Mesenchymal stem cell (in vitro differentiated cells and primary cell): Measurements from ENCODE around the gene TMEM130.
A peak's percentile ranks its signal among the peaks of the same experiment; 100 is the strongest.

ENCODE experiments used
- DNase-seq: peaks from one replicate; pipeline ENCODE4 v3.0.0-alpha.2; 2013
- H2AFZ ChIP-seq: one replicate; pipeline ENCODE4 v1.6.1; 2013; ENCODE audit warnings: low read depth, mild to moderate bottlenecking, control low read depth, inconsistent platforms, low read length, moderate library complexity
- H2AK5ac ChIP-seq: 2 replicates; pipeline ENCODE4 v1.6.1; 2013; ENCODE audit warnings: low read length, moderate library complexity, mild to moderate bottlenecking, inconsistent platforms; ENCODE audit not compliant: severe bottlenecking
- H2BK120ac ChIP-seq: one replicate; pipeline ENCODE4 v1.6.1; 2013; ENCODE audit warnings: low read depth, mild to moderate bottlenecking, inconsistent platforms, low read length, moderate library complexity
- H2BK12ac ChIP-seq, 2 experiments: one replicate each; pipeline ENCODE4 v1.6.1; 2013; ENCODE audit warnings: inconsistent platforms in 2 of 2, low read length in 2 of 2, mild to moderate bottlenecking in 2 of 2, moderate library complexity in 2 of 2, control low read depth in 1 of 2
- H2BK15ac ChIP-seq: one replicate; pipeline ENCODE4 v1.6.1; 2013; ENCODE audit warnings: mild to moderate bottlenecking, low read depth, inconsistent platforms; ENCODE audit not compliant: poor library complexity, severe bottlenecking
- H2BK5ac ChIP-seq: 2 replicates; pipeline ENCODE4 v1.6.1; 2013; ENCODE audit warnings: low read depth, mild to moderate bottlenecking, low read length, control low read depth, inconsistent platforms; ENCODE audit not compliant: poor library complexity, severe bottlenecking
- H3K14ac ChIP-seq, 2 experiments: one replicate each; pipeline ENCODE4 v1.6.1; 2013; ENCODE audit warnings: inconsistent platforms in 2 of 2, low read length in 2 of 2, control low read depth in 1 of 2, mild to moderate bottlenecking in 1 of 2, moderate library complexity in 1 of 2
- H3K18ac ChIP-seq, 2 experiments: one replicate each; pipeline ENCODE4 v1.6.1; 2013; ENCODE audit warnings: inconsistent platforms in 2 of 2, low read length in 2 of 2, control low read depth in 1 of 2, low read depth in 1 of 2, mild to moderate bottlenecking in 1 of 2
- H3K23ac ChIP-seq, 2 experiments: one replicate each; pipeline ENCODE4 v1.6.1; 2013; ENCODE audit warnings: inconsistent platforms in 2 of 2, low read length in 2 of 2, mild to moderate bottlenecking in 2 of 2, moderate library complexity in 2 of 2, control low read depth in 1 of 2
- H3K27ac ChIP-seq: 2 replicates; pipeline ENCODE4 v1.5.1; 2013; ENCODE audit warnings: mild to moderate bottlenecking, moderate library complexity, low read length, control low read depth, inconsistent platforms; ENCODE audit not compliant: poor library complexity, severe bottlenecking
- H3K27me3 ChIP-seq, 2 experiments: 2 replicates each; pipeline versions ENCODE4 v1.6.1 to v1.7.0; 2013; ENCODE audit warnings: low read length in 2 of 2, mild to moderate bottlenecking in 2 of 2, moderate library complexity in 2 of 2, control low read depth in 1 of 2, inconsistent platforms in 1 of 2; ENCODE audit not compliant: control insufficient read depth in 1 of 2, insufficient read depth in 1 of 2
- H3K36me3 ChIP-seq, 2 experiments: 2 replicates each; pipeline versions ENCODE4 v1.6.1 to v1.7.0; 2013; ENCODE audit warnings: low read length in 2 of 2, control low read depth in 1 of 2, inconsistent platforms in 1 of 2, low read depth in 1 of 2, mild to moderate bottlenecking in 1 of 2; ENCODE audit not compliant: insufficient read depth in 2 of 2, control insufficient read depth in 1 of 2
- H3K4ac ChIP-seq, 2 experiments: one replicate each; pipeline ENCODE4 v1.6.1; 2013; ENCODE audit warnings: inconsistent platforms in 2 of 2, low read length in 2 of 2, mild to moderate bottlenecking in 2 of 2, moderate library complexity in 2 of 2, control low read depth in 1 of 2, low read depth in 1 of 2
- H3K4me1 ChIP-seq: 2 replicates; pipeline ENCODE4 v1.6.1; 2013; ENCODE audit warnings: low read depth, low read length, control low read depth; ENCODE audit not compliant: control insufficient read depth, insufficient read depth
- H3K4me2 ChIP-seq: 2 replicates; pipeline ENCODE4 v1.6.1; 2013; ENCODE audit warnings: low read length, mild to moderate bottlenecking, inconsistent platforms; ENCODE audit not compliant: poor library complexity, severe bottlenecking
- H3K4me3 ChIP-seq, 2 experiments: 2 replicates each; pipeline versions ENCODE4 v1.5.1 to v1.7.0; 2013; ENCODE audit warnings: low read length in 2 of 2, mild to moderate bottlenecking in 2 of 2, control low read depth in 1 of 2, low read depth in 1 of 2; ENCODE audit not compliant: insufficient read depth in 1 of 2
- H3K79me1 ChIP-seq: replicated peaks from 2 replicates; pipeline ENCODE4 v1.6.1; 2013; ENCODE audit warnings: mild to moderate bottlenecking, control low read depth, low read length, inconsistent platforms; ENCODE audit not compliant: poor library complexity, severe bottlenecking
- H3K9ac ChIP-seq: 2 replicates; pipeline ENCODE4 v1.7.0; 2013; ENCODE audit warnings: mild to moderate bottlenecking, low read length, moderate library complexity
- H3K9me3 ChIP-seq: 2 replicates; pipeline ENCODE4 v1.7.0; 2013; ENCODE audit warnings: mild to moderate bottlenecking, low read length; ENCODE audit not compliant: control insufficient read depth
- H4K8ac ChIP-seq: one replicate; pipeline ENCODE4 v1.6.1; 2013; ENCODE audit warnings: inconsistent platforms, mild to moderate bottlenecking, low read length, moderate library complexity
- H4K91ac ChIP-seq: one replicate; pipeline ENCODE4 v1.6.1; 2013; ENCODE audit warnings: mild to moderate bottlenecking, low read length, inconsistent platforms
- WGBS: methylation state at CpG from one replicate; pipeline ENCODE4 v1.1.7; 2013; ENCODE audit warnings: mixed read lengths; 5-methylcytosine and 5-hydroxymethylcytosine counted together

The TMEM130 gene

DNA sequence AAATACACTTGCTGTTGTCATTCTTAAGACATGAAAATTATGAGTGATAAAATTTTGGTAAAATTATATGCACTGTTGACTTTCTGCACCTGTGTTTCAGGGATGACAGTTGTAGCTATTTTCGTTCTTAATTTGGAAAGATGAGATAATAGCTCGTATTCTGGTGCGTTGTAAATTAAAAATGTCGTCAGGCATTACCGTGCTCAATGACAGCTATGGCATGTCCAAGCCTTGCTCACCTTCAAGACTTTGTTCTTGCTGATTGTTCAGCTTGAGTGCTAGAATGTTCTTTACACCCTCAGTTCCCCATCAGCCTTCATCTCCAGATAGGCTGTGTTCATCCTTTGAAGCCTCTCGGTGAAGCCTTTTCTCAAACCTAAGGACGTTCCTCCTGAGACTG is 30.0 kb upstream of the TMEM130 start:
- Histone ChIP-seq H3K23ac (no peak overlapping the region), H4K91ac (no peak overlapping the region), H3K4me1 (no peaks in the 10 kb centered on the region), H3K9ac (no peak overlapping the region), H3K4me2 (no peak overlapping the region), H2AK5ac (no peak overlapping the region), H3K27ac (no peak overlapping the region), H2BK5ac (no peak overlapping the region), H3K18ac (no peak overlapping the region), H4K8ac (no peak overlapping the region), H3K14ac (no peak overlapping the region), H3K27me3 (no peaks in the 10 kb centered on the region), H2BK12ac (no peak overlapping the region), H3K9me3 (no peaks in the 10 kb centered on the region), H3K36me3 (peaks cover 51 to 96% of the 10 kb centered on the region in 2 experiments), H2AFZ (no peak overlapping the region), H2BK15ac (no peak overlapping the region), H3K4ac (no peak overlapping the region), H3K79me1 (peaks cover 21% of the 10 kb centered on the region), H3K4me3 (no peak overlapping the region), H2BK120ac (no peak overlapping the region)
- WGBS = 98% methylated on average over 7 of the region's 7 CpGs
- DNase-seq = no peak

GRCh38 chr7:98892609-98893008 is 22.8 kb upstream of the TMEM130 start:
- over 99% methylated on average over 7 of the region's 7 CpGs for WGBS

DNA sequence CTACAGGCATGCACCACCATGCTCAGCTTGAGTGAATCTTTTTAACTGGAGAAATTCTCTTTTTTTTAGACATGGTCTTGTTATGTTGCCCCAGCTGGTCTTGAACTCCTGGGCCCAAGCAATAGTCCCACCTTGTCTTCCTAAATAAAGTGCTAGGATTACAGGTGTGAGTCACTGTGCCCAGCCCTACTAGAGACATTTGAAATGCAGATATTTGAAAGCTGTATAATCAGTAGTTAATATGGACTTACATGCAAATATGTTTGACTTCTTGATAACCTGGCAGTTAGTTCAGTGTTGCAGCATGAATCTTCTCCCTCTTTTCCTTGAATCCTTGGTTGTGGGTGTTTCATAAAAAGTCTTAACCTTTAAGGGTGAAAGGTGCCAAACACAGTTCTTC is 17.2 kb upstream of the TMEM130 start:
- Histone ChIP-seq H2BK5ac (no peak overlapping the region), H4K91ac (no peak overlapping the region), H3K4me3 (no peak overlapping the region), H2AK5ac (no peak overlapping the region), H3K23ac (no peak overlapping the region), H2BK12ac (no peak overlapping the region), H4K8ac (no peak overlapping the region), H3K36me3 (peaks cover 42 to 84% of the 10 kb centered on the region in 2 experiments), H3K4me1 (no peaks in the 10 kb centered on the region), H3K27me3 (no peaks in the 10 kb centered on the region), H3K9me3 (no peaks in the 10 kb centered on the region), H3K4me2 (no peak overlapping the region), H3K4ac (no peak overlapping the region), H3K18ac (no peak overlapping the region), H2BK120ac (no peak overlapping the region), H3K79me1 (peaks cover 28% of the 10 kb centered on the region), H2BK15ac (no peak overlapping the region), H3K9ac (no peak overlapping the region), H2AFZ (no peak overlapping the region), H3K27ac (no peak overlapping the region), H3K14ac (no peak overlapping the region)
- DNase-seq = no peak

More at GRCh38 chr7:98892609-98893008, 22.8 kb upstream of the TMEM130 start:
- Histone ChIP-seq H3K14ac (no peak overlapping the region), H3K4me1 (no peaks in the 10 kb centered on the region), H3K9me3 (no peaks in the 10 kb centered on the region), H4K91ac (no peak overlapping the region), H2BK12ac (no peak overlapping the region), H3K27me3 (no peaks in the 10 kb centered on the region), H3K9ac (no peak overlapping the region), H4K8ac (no peak overlapping the region), H2AK5ac (no peak overlapping the region), H3K18ac (no peak overlapping the region), H3K79me1 (peaks cover 18% of the 10 kb centered on the region), H3K4me3 (no peak overlapping the region), H2AFZ (no peak overlapping the region), H2BK15ac (no peak overlapping the region), H3K4ac (no peak overlapping the region), H2BK5ac (no peak overlapping the region), H3K36me3 (peaks cover 33 to 82% of the 10 kb centered on the region in 2 experiments), H2BK120ac (no peak overlapping the region), H3K27ac (no peak overlapping the region), H3K4me2 (no peak overlapping the region), H3K23ac (no peak overlapping the region)
- no peak for DNase-seq

DNA sequence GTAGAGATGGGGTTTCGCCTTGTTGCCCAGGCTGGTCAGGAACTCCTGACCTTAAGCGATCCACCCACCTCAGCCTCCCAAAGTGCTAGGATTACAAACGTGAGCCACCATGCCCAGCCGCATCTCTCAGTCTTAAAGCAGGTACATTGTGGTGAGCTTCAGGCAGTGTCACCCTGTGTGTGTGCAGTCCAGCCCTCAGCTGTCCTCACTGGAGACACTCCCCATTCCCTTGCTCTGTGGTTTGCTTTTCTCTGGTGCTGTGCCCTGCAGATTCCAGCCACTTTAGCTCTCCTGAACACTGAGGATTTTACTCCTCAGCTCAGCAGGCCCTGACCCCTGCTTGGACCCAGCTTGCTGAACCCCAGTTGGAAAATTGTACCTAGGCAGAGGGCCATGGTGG is 14.6 kb upstream of the TMEM130 start:
- Histone ChIP-seq H4K8ac (no peak overlapping the region), H2BK5ac (no peak overlapping the region), H4K91ac (no peak overlapping the region), H3K79me1 (peaks cover 26% of the 10 kb centered on the region), H2AK5ac (no peak overlapping the region), H2BK12ac (no peak overlapping the region), H2BK15ac (no peak overlapping the region), H2AFZ (no peak overlapping the region), H3K9me3 (no peaks in the 10 kb centered on the region), H3K14ac (no peak overlapping the region), H3K27me3 (no peaks in the 10 kb centered on the region), H3K4me1 (peaks cover 3% of the 10 kb centered on the region), H3K36me3 (peaks cover 35 to 80% of the 10 kb centered on the region in 2 experiments), H3K27ac (no peak overlapping the region), H3K23ac (no peak overlapping the region), H3K4me2 (no peak overlapping the region), H2BK120ac (no peak overlapping the region), H3K9ac (peak overlapping the region; percentile 11), H3K18ac (no peak overlapping the region), H3K4ac (no peak overlapping the region), H3K4me3 (no peak overlapping the region)
- no peak for DNase-seq
- 97% methylated on average over 4 of the region's 4 CpGs for WGBS
